VCaP (cell line): ENCODE results near the gene BARX1.
"Not testable (repeated sequence)": the region's sequence is repeated elsewhere in the genome, so short reads cannot be mapped to it uniquely, and the experiment has no call there.

Experiments used
- H3K27ac ChIP-seq: fragments of 450-650 bp; 2 replicates; pipeline ENCODE4 v1.5.1; 2017
- CTCF ChIP-seq: fragments of 450-650 bp; conservative IDR thresholded peaks from 2 replicates; pipeline ENCODE4 v1.5.1; 2017; ENCODE audit warnings: mild to moderate bottlenecking, moderate library complexity

BARX1 gene

GRCh38 chr9:93940951-93941350 is 14.2 kb downstream of the BARX1 start:
- no peak overlapping the region for H3K27ac ChIP-seq
- no peak for TF ChIP-seq CTCF

- not testable (repeated sequence) for H3K27ac ChIP-seq
These were observed 15.6 kb downstream of the BARX1 start for GRCh38 chr9:93939589-93939988.

GRCh38 chr9:93937193-93937592 is 18.0 kb downstream of the BARX1 start:
- H3K27ac ChIP-seq = no peak overlapping the region
- no peak for TF ChIP-seq CTCF

- TF ChIP-seq CTCF = no peak
- H3K27ac ChIP-seq = no peak overlapping the region
These were observed 23.2 kb downstream of the BARX1 start for GRCh38 chr9:93931905-93932304.

- TF ChIP-seq CTCF = no peak
These were observed 25.1 kb downstream of the BARX1 start for GRCh38 chr9:93930070-93930469.

GRCh38 chr9:93929231-93929630 is 25.9 kb downstream of the BARX1 start:
- no peak for TF ChIP-seq CTCF
- H3K27ac ChIP-seq = no peak overlapping the region

More at GRCh38 chr9:93930070-93930469, 25.1 kb downstream of the BARX1 start:
- no peak overlapping the region for H3K27ac ChIP-seq

GRCh38 chr9:93922535-93922934 is 32.6 kb downstream of the BARX1 start:
- H3K27ac ChIP-seq = no peak overlapping the region
- TF ChIP-seq CTCF = no peak

- H3K27ac ChIP-seq = no peak overlapping the region
- TF ChIP-seq CTCF = no peak
These were observed 34.9 kb downstream of the BARX1 start for GRCh38 chr9:93920131-93920800.
